ENCODE results near the gene PPIL1.
"Not testable (repeated sequence)": the region's sequence is repeated elsewhere in the genome, so short reads cannot be mapped to it uniquely, and the experiment has no call there.

Gene PPIL1

GRCh38 chr6:36874443-36875249, at the start of gene PPIL1:
Gene PPIL1, minus strand, starts transcription at chr6:36874803. Its CDS starts 31 bp downstream, at chr6:36874772.
- DNase-seq: peak; percentile 89 to 97

GRCh38 chr6:36924131-36924530, 49.5 kb upstream of the PPIL1 start:
- DNase-seq: no peak

- DNase-seq: no peak
Measured at GRCh38 chr6:36920546-36920945, 45.9 kb upstream of the PPIL1 start.

GRCh38 chr6:36920049-36920448, 45.4 kb upstream of the PPIL1 start:
- DNase-seq: no peak

GRCh38 chr6:36917541-36918193, 43.1 kb upstream of the PPIL1 start:
- DNase-seq: no peak

- DNase-seq: no peak
Measured at GRCh38 chr6:36916126-36916525, 41.5 kb upstream of the PPIL1 start.

DNA sequence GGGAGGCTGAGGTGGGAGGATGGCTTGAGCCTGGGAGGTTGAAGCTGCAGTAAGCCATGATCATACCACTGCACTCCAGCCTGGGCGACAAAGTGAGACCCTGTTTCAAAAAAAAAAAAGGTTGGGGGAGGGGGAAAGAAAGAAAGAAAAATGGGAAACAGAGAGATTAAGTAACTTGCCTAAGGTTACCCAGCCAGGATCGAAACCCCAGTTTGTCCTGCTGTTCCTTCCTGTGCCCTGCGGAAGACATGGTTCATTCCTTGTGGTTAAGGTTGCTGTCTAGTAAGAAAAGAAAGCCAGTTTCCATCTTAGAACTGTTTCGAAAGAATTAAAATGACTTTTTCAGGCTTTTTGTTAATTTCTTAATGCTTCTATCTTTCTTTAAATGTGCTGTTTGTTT, 41.0 kb upstream of the PPIL1 start:
- no peak for DNase-seq

GRCh38 chr6:36914227-36914794, 39.7 kb upstream of the PPIL1 start:
- DNase-seq: no peak

- no peak for DNase-seq
Measured at GRCh38 chr6:36913082-36913481, 38.5 kb upstream of the PPIL1 start.

DNA sequence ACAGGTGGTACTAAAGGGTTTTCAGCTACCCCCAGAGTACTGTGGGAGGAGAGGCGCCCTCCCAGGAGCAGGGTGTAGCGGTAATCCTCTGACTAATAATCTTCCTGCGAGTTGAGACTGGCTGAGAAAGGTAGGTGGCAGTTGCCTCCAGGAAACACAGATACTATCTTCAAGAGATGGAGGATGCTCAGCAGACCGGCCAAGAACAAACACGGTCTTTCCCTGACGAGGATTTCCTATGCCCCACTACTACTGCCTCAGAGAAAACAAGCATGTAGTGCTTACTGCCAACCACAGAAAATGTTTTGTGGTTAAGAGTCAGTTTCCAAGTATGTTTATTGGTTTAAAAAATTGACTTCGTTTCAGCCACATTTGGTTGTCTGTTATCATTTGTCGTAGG, 38.0 kb upstream of the PPIL1 start:
- DNase-seq: no peak

DNA sequence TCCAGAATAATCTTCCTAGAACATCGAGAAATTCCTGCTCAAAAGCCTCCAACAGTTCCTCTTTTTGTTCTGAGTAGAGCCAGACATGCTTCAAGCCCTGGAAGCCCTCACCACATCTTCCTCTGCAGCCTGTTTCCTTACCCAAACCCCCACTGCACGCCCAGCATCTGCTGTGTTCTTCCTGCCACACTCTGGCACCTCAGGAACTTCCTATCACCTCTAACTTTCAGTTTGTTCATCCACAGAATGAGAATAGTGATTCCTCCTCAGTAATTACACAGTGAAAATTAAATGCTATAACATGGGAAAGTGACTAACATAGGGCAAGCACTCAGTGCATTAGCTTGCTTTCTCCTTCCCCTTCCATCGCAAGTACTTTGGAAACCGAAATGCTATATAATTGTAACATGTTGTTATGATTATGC, 37.4 kb upstream of the PPIL1 start:
- DNase-seq: no peak

DNA sequence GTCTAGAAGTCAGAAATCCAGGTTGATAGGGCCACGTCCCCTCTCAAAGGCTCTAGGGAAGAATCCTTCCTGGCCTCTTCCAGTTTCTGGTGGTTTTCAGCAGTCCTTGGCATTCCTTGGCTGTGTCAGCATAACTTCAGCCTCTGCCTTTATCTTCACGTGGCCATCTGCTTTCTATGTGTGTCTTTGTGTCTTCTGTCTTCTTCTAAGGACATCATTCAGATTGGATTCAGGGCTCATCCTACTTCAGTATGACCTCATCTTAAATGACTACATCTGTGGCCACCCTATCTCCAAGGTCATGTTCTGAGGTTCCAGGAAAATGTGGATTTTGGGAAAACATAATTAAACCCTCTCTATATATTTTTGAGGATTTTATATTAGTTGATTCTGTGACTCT, 34.1 kb upstream of the PPIL1 start:
- no peak for DNase-seq

GRCh38 chr6:36907781-36908180, 33.2 kb upstream of the PPIL1 start:
- DNase-seq: no peak

GRCh38 chr6:36906539-36907325, 32.1 kb upstream of the PPIL1 start:
- no peak for DNase-seq

DNA sequence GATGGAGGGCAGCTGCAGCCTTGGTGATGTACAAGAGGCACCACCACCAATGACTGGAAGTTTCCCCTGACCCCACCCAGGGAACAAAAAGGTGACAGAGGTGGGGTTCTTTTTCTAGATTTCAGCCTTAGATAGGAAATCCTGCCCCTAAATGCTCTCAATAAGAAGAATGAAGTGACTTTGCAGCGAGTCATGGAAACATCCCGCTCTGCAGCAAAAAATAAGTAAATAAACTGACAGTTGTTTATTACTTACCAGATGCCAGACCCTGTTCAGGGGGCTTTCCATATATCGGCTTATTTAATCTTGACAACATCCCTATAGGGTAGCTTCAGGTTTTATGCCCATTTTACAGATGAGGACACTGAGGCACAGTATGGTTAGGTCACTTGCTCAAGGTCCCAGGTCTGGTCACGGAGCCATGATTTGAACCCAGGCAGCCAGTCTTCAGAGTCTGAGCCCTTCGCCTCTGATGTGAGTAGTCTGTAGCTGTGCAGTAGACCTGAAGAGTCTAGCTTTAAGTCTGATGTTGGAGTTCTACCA, 30.3 kb upstream of the PPIL1 start:
- DNase-seq: no peak

DNA sequence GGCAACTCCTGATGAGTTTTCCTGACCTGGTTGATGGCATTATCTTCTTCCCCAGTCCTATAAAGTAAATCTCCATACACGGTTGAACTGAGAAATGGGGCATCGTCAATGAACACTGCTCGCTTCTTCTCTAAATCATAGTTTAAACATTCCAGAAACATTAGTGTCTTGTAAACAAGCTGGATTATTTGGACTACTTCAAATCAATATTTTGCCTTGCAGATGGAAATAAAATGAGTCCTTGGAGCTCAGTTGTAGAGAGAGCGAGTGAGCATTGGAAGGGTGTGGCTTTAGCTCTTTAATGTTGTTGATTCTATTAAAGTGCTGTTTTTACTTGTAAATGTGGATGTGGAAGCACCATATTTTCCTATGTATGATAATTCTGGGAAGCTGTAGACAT, 29.5 kb upstream of the PPIL1 start:
- DNase-seq: no peak

GRCh38 chr6:36897609-36898008, 23.0 kb upstream of the PPIL1 start:
- DNase-seq: no peak

- no peak for DNase-seq
Measured at GRCh38 chr6:36893976-36894932, 19.7 kb upstream of the PPIL1 start.

GRCh38 chr6:36891153-36891552, 16.6 kb upstream of the PPIL1 start:
- not testable (repeated sequence) for DNase-seq

GRCh38 chr6:36890112-36890663, 15.6 kb upstream of the PPIL1 start:
- no peak for DNase-seq

Measured in NCI-H187 (cell line).